Fibroblast of lung (primary cell): ENCODE measurements around the gene STX1B.

Source experiments
- EZH2 ChIP-seq: IDR thresholded peaks from 2 replicates; pipeline ENCODE4 v1.5.1; 2012; ENCODE audit warnings: low read length, control low read depth, mild to moderate bottlenecking; ENCODE audit errors: missing control alignments
- TF ChIP-seq, protein P1 (sequence below), 2 donors: IDR thresholded peaks in 1 of 2; conservative IDR thresholded peaks in 1 of 2; 1 replicate in 1 of 2; 2 replicates in 1 of 2; pipeline ENCODE4 v1.5.1; 2011 to 2012; ENCODE audit warnings: low read length in 2 of 2, control low read depth in 1 of 2, inconsistent platforms in 1 of 2, low read depth in 1 of 2, mild to moderate bottlenecking in 1 of 2

DNA sequence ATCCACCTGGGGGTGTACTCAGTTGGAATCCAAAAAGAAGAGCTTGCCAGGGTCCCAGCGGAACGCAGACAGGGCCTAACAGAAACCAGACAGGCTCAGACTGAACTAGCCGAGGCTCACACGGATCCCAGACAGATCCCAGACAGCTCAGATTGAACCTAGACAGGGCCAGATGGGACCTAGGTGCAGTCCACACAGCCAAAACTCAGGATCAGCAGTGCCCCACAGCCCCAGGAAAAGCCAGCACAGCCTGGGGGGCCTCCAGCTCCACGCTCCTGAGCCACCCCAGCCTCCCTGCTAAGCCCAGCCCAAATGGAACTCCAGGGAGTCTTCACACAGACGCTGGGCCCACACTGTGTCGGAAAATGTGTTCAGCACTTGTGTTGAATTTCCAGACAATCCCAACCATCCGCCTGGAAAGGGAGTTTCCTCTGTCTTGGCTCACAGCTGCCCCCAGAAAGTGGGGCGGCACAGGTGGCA, 7.5 kb downstream of the STX1B start:
- TF ChIP-seq, protein P1, sequence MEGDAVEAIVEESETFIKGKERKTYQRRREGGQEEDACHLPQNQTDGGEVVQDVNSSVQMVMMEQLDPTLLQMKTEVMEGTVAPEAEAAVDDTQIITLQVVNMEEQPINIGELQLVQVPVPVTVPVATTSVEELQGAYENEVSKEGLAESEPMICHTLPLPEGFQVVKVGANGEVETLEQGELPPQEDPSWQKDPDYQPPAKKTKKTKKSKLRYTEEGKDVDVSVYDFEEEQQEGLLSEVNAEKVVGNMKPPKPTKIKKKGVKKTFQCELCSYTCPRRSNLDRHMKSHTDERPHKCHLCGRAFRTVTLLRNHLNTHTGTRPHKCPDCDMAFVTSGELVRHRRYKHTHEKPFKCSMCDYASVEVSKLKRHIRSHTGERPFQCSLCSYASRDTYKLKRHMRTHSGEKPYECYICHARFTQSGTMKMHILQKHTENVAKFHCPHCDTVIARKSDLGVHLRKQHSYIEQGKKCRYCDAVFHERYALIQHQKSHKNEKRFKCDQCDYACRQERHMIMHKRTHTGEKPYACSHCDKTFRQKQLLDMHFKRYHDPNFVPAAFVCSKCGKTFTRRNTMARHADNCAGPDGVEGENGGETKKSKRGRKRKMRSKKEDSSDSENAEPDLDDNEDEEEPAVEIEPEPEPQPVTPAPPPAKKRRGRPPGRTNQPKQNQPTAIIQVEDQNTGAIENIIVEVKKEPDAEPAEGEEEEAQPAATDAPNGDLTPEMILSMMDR (conservative IDR thresholded peaks at IDR 0.05 in 1 of 2, IDR thresholded peaks at IDR 0.05 in 1 of 2; ENCODE audit: low read depth in 1 of 2, low read length in 2 of 2): no peak
- no peak for TF ChIP-seq EZH2
